Right atrium auricular region (tissue), 2 donors: ENCODE measurements around the gene ADARB2. TPM values are rescaled to one million over a fixed set of nuclear protein-coding genes. Genes with fewer than 3 reads are reported as not detected.
A peak's percentile ranks its signal among the peaks of the same experiment; 100 is the strongest.

ENCODE experiments used
- DNase-seq: peaks from one replicate; pipeline ENCODE4 v3.0.0-alpha.2; 2019; ENCODE audit warnings: low spot score
- H3K27ac ChIP-seq, 2 donors: fragments of 200-600 bp; sonication (generic); 1 replicate in 1 of 2; 2 replicates in 1 of 2; pipeline ENCODE4 v1.5.1; 2016 to 2019
- H3K27me3 ChIP-seq, 2 donors: fragments of 200-600 bp; sonication (generic); one replicate each; pipeline versions ENCODE4 v1.5.1 to v1.6.0; 2017 to 2019
- H3K36me3 ChIP-seq: fragments of 200-600 bp; sonication (generic); one replicate; pipeline ENCODE4 v1.5.1; 2016
- H3K4me1 ChIP-seq, 2 donors: fragments of 200-600 bp; sonication (generic); one replicate each; pipeline versions ENCODE4 v1.5.1 to v1.6.0; 2017 to 2019
- H3K4me3 ChIP-seq, 2 donors: fragments of 200-600 bp; sonication (generic); 1 replicate in 1 of 2; 2 replicates in 1 of 2; pipeline ENCODE4 v1.5.1; 2017 to 2019; ENCODE audit warnings: mild to moderate bottlenecking in 1 of 2, moderate library complexity in 1 of 2
- H3K9me3 ChIP-seq, 2 donors: fragments of 200-600 bp; sonication (generic); one replicate each; pipeline ENCODE4 v1.5.1; 2019
- total RNA-seq, 2 donors: library from RNA; depleted of rRNA; stranded (reverse); fragments of >200 nt; gene quantifications; one replicate each; pipeline ENCODE4 v1.1.0, GENCODE V29; 2016
- TF ChIP-seq, protein P1 (sequence below), 2 donors: fragments of 200-600 bp; sonication (generic); IDR thresholded peaks; one replicate each; pipeline ENCODE4 v1.5.1; 2019; ENCODE audit warnings: antibody characterized with exemption in 2 of 2

The ADARB2 gene
- total RNA-seq, 2 donors from 2014 or later: 0.33 to 0.71 TPM

DNA sequence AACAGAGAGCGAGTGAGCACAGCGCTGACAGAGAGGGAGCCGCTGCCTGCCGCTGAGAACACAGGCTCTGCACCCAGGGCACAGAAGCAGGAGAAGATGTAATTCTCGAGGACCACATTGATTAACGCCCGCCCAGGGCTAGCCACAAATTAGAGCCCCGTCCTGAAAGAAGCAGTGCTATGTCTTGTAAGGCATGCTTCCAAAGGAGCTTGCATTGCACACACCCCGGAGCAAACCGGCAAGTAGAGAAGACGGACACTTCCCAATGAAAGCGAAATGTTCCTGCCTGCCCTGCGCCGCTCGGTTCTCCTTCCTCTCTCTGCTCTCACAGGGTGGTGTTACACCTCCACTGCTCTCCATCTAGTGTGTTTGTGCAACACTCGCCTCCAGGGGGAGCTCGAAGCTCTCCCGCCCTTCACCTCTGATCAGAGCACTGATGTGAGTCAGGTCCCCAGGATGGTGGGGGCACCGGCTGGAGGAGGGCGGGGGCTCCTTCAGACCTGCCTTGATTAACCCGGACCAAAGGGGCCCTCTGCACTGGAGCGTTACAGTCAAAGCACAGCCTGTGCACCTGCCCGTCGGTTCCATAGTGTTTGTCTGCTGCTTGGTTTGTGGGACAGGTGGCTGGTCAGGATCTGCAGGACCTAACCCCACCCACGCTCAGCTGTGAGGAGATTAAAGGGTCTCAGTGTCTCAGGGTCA, 316.5 kb downstream of the ADARB2 start:
- DNase-seq: no peak
- TF ChIP-seq, protein P1, sequence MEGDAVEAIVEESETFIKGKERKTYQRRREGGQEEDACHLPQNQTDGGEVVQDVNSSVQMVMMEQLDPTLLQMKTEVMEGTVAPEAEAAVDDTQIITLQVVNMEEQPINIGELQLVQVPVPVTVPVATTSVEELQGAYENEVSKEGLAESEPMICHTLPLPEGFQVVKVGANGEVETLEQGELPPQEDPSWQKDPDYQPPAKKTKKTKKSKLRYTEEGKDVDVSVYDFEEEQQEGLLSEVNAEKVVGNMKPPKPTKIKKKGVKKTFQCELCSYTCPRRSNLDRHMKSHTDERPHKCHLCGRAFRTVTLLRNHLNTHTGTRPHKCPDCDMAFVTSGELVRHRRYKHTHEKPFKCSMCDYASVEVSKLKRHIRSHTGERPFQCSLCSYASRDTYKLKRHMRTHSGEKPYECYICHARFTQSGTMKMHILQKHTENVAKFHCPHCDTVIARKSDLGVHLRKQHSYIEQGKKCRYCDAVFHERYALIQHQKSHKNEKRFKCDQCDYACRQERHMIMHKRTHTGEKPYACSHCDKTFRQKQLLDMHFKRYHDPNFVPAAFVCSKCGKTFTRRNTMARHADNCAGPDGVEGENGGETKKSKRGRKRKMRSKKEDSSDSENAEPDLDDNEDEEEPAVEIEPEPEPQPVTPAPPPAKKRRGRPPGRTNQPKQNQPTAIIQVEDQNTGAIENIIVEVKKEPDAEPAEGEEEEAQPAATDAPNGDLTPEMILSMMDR (IDR thresholded peaks at IDR 0.05): peak in 1 of 2 donors; percentile 59
- H3K4me3 ChIP-seq: no peak overlapping the region
- no peaks in the 10 kb centered on the region for H3K36me3 ChIP-seq
- no peaks in the 10 kb centered on the region for H3K4me1 ChIP-seq
- no peak overlapping the region for H3K27ac ChIP-seq
- H3K9me3 ChIP-seq: no peaks in the 10 kb centered on the region
- no peaks in the 10 kb centered on the region for H3K27me3 ChIP-seq

DNA sequence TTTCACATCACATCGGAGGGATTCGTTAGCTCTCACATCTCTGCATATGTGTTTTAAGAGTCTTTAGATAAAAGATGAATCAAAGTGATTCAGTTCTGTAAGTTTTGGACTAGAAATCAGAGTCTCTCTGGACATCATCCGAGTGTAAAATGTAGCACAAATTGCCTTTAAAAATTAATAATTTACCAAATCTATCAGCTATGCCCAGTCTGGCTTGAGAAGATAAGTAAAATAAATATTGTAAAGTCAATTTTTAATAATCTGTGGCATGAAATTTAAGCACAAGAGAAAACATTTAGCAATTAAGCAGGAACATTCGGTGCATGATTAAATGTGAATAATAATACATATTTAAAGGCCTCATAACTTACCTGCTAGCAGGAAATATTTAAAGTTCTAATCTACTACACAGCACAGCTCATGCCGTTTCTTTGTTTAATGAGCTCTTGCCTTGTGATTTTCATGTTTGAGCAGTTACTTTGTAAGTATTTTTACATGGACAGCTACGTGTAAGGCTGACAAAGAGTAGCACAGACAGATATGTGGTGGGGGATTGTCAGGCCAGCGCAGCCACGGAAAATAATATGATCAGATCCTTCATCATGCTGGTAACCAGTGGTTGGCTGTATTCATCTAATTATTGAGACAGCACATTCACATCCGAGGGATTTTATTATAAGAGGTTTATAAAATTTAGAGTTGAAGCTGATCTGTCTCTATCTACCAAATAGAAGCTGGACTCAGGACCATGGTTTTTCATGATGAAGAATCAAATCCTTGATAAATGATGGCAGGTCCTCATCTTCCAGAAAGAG, 317.3 kb downstream of the ADARB2 start:
- Histone ChIP-seq H3K36me3 (no peaks in the 10 kb centered on the region), H3K27ac (no peak overlapping the region), H3K4me1 (no peaks in the 10 kb centered on the region), H3K27me3 (no peaks in the 10 kb centered on the region), H3K4me3 (no peak overlapping the region), H3K9me3 (no peaks in the 10 kb centered on the region)
- TF ChIP-seq, protein P1 (IDR thresholded peaks at IDR 0.05): no peak
- DNase-seq: no peak

DNA sequence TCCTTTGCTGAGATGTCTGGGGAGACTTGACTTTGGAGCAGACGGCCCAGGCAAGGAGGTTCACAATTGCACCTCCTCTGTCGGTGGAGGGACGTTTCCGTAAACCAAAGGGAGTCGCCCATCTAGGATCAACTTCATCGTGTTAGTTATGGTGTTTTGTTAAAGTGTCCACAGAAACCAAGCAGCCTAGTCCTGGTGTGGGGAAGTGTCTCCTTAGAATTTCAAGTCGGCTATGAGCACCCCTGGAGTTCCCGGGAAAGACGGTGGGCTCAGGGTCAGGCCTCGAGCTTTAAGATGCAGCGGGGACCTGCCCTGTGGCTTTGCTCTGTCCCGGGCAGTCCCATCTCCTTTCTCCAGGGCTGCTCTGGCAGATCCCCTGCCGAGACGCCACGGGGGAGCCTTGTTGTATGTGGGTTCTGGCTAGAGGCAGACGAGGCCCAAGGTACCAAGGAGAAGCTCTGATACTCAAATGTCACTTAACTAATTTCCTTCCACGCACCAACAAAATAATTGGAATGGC, 319.2 kb downstream of the ADARB2 start:
- DNase-seq: peak; percentile 40
- TF ChIP-seq, protein P1 (IDR thresholded peaks at IDR 0.05): no peak
- no peaks in the 10 kb centered on the region for H3K27me3 ChIP-seq
- H3K4me1 ChIP-seq: no peaks in the 10 kb centered on the region
- H3K9me3 ChIP-seq: no peaks in the 10 kb centered on the region
- H3K27ac ChIP-seq: no peak overlapping the region
- H3K4me3 ChIP-seq: no peak overlapping the region
- no peaks in the 10 kb centered on the region for H3K36me3 ChIP-seq

DNA sequence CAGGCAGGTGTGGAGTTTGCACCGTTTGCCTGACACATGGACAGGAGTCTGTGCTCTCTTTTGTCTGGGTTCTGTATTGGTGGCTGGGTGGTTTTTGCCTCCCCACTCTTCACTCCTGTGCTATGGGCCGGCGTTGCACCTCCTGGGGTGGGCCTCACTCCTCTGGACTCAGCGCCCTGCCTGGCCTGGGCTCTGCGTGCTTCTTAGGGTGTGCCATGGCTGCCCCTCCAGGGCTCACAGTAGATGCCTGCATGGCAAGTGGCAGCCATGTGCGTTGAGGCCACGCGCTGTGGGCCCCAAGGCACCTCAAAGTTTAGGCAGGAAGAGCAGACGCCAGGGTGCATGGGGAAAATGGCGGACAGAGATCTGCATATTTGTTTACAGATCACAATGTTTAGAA, 319.8 kb downstream of the ADARB2 start:
- Histone ChIP-seq H3K27me3 (no peaks in the 10 kb centered on the region), H3K36me3 (no peaks in the 10 kb centered on the region), H3K27ac (no peak overlapping the region), H3K4me1 (no peaks in the 10 kb centered on the region), H3K4me3 (no peak overlapping the region), H3K9me3 (no peaks in the 10 kb centered on the region)
- DNase-seq: peak; percentile 23
- TF ChIP-seq, protein P1 (IDR thresholded peaks at IDR 0.05): no peak

DNA sequence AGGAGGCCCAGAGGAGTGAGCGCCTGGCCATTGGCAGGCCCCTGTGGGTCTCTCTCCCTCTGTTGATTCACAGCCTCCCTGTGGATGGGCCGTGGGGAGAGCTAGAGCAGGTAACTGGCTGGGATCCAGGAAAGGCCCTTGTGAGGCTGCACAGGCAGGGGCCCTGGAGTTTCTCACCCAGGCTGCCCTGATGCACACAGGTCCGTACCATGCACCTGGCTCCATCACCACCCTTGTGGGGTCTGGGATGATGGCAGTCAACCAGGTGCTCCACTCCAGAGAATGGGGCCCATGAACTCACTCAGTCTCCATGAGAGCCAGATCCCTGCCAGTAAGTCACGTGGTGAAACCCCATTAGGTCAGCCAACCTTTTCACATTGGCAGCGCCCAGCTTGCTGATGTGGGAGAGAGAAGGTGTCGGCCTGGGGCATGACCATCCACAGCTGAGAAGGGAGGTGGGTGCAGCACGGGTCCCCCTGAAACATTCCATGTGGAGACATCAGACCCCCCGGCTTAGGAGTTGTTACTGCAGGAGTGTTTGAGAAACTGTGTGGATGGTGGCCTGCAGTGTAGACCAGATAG, 320.8 kb downstream of the ADARB2 start:
- H3K4me1 ChIP-seq: no peaks in the 10 kb centered on the region
- no peaks in the 10 kb centered on the region for H3K36me3 ChIP-seq
- H3K4me3 ChIP-seq: no peak overlapping the region
- H3K9me3 ChIP-seq: no peaks in the 10 kb centered on the region
- no peaks in the 10 kb centered on the region for H3K27me3 ChIP-seq
- peak; percentile 34 for DNase-seq
- TF ChIP-seq, protein P1 (IDR thresholded peaks at IDR 0.05): no peak
- H3K27ac ChIP-seq: no peak overlapping the region
